H9 (cell line): ENCODE results near the gene NTRK3. TPM values are rescaled to one million over a fixed set of nuclear protein-coding genes. Genes with fewer than 3 reads are reported as not detected.

Source experiments
- DNase-seq: peaks from one replicate; pipeline ENCODE4 v3.0.0-alpha.2; 2017
- H2AFZ ChIP-seq: one replicate; pipeline ENCODE4 v1.6.1; 2013; ENCODE audit warnings: mild to moderate bottlenecking, low read length, control low read depth, moderate library complexity
- H2AK5ac ChIP-seq: 2 replicates; pipeline ENCODE4 v1.6.1; 2013; ENCODE audit warnings: low read length, control low read depth, mixed read lengths; ENCODE audit not compliant: insufficient read length
- H2BK120ac ChIP-seq: one replicate; pipeline ENCODE4 v1.6.1; 2013; ENCODE audit warnings: low read depth, mild to moderate bottlenecking, low read length, control low read depth, inconsistent platforms; ENCODE audit not compliant: poor library complexity, severe bottlenecking
- H2BK12ac ChIP-seq: 2 replicates; pipeline ENCODE4 v1.6.1; 2013; ENCODE audit warnings: low read length, control low read depth, mixed read lengths, low read depth; ENCODE audit not compliant: insufficient read length
- H2BK15ac ChIP-seq: 2 replicates; pipeline ENCODE4 v1.6.1; 2013; ENCODE audit warnings: low read depth, low read length, control low read depth
- H2BK20ac ChIP-seq: one replicate; pipeline ENCODE4 v1.6.1; 2013; ENCODE audit warnings: low read depth, mild to moderate bottlenecking, low read length, control low read depth, inconsistent platforms; ENCODE audit not compliant: poor library complexity, severe bottlenecking
- H2BK5ac ChIP-seq: 2 replicates; pipeline ENCODE4 v1.6.1; 2013; ENCODE audit warnings: low read length, control low read depth, mixed read lengths; ENCODE audit not compliant: insufficient read length
- H3K14ac ChIP-seq: 2 replicates; pipeline ENCODE4 v1.6.1; 2013; ENCODE audit warnings: low read length, control low read depth; ENCODE audit not compliant: insufficient read depth
- H3K18ac ChIP-seq: 2 replicates; pipeline ENCODE4 v1.6.1; 2013; ENCODE audit warnings: low read depth, mild to moderate bottlenecking, mixed read lengths, low read length, control low read depth; ENCODE audit not compliant: insufficient read length
- H3K23ac ChIP-seq: 2 replicates; pipeline ENCODE4 v1.6.1; 2013; ENCODE audit warnings: low read length, control low read depth, mixed read lengths, low read depth; ENCODE audit not compliant: insufficient read length
- H3K23me2 ChIP-seq: 2 replicates; pipeline ENCODE4 v1.6.1; 2013; ENCODE audit warnings: low read depth, mild to moderate bottlenecking, mixed read lengths, low read length, control low read depth; ENCODE audit not compliant: insufficient read length, poor library complexity, severe bottlenecking
- H3K27ac ChIP-seq: 2 replicates; pipeline ENCODE4 v1.5.1; 2013; ENCODE audit warnings: low read length, control low read depth, mixed read lengths, low read depth; ENCODE audit not compliant: insufficient read length
- H3K27me3 ChIP-seq: 2 replicates; pipeline ENCODE4 v1.6.1; 2013; ENCODE audit warnings: low read length, control low read depth, inconsistent platforms; ENCODE audit not compliant: insufficient read depth
- H3K4ac ChIP-seq: 2 replicates; pipeline ENCODE4 v1.6.1; 2013; ENCODE audit warnings: low read depth, mild to moderate bottlenecking, control low read depth, inconsistent platforms, low read length, moderate library complexity
- H3K4me1 ChIP-seq: 2 replicates; pipeline ENCODE4 v1.6.1; 2013; ENCODE audit warnings: low read length, control low read depth, inconsistent platforms; ENCODE audit not compliant: insufficient read depth
- H3K4me2 ChIP-seq: 2 replicates; pipeline ENCODE4 v1.6.1; 2013; ENCODE audit warnings: low read length, control low read depth, mixed read lengths; ENCODE audit not compliant: insufficient read length, insufficient read depth
- H3K56ac ChIP-seq: 2 replicates; pipeline ENCODE4 v1.6.1; 2013; ENCODE audit warnings: low read depth, mild to moderate bottlenecking, mixed read lengths, low read length, control low read depth; ENCODE audit not compliant: insufficient read length
- H3K79me1 ChIP-seq: 2 replicates; pipeline ENCODE4 v1.6.1; 2013; ENCODE audit warnings: low read depth, mild to moderate bottlenecking, moderate library complexity, low read length, control low read depth, inconsistent platforms; ENCODE audit not compliant: insufficient read depth, poor library complexity, severe bottlenecking
- H3K79me2 ChIP-seq: 2 replicates; pipeline ENCODE4 v1.6.1; 2013; ENCODE audit warnings: low read length, control low read depth, inconsistent platforms; ENCODE audit not compliant: insufficient read depth
- H3K9ac ChIP-seq: 2 replicates; pipeline ENCODE4 v1.6.1; 2013; ENCODE audit warnings: low read length, control low read depth, mixed read lengths; ENCODE audit not compliant: insufficient read length; ENCODE audit errors: extremely low read depth
- H3K9me3 ChIP-seq: one replicate; pipeline ENCODE4 v1.6.1; 2013; ENCODE audit warnings: low read depth, low read length, inconsistent platforms; ENCODE audit not compliant: control insufficient read depth
- H3T11ph ChIP-seq: one replicate; pipeline ENCODE4 v1.6.1; 2013; ENCODE audit warnings: mild to moderate bottlenecking, low read length, control low read depth, inconsistent platforms
- H4K20me1 ChIP-seq: one replicate; pipeline ENCODE4 v1.6.1; 2013; ENCODE audit not compliant: control insufficient read depth, insufficient read length, insufficient read depth
- H4K5ac ChIP-seq: 2 replicates; pipeline ENCODE4 v1.6.1; 2013; ENCODE audit warnings: low read depth, mild to moderate bottlenecking, mixed read lengths, low read length, control low read depth; ENCODE audit not compliant: insufficient read length
- H4K8ac ChIP-seq: replicated peaks from 2 replicates; pipeline ENCODE4 v1.6.1; 2013; ENCODE audit warnings: low read length, control low read depth, mixed read lengths, low read depth; ENCODE audit not compliant: insufficient read length
- H4K91ac ChIP-seq: 2 replicates; pipeline ENCODE4 v1.6.1; 2013; ENCODE audit warnings: low read depth, mild to moderate bottlenecking, moderate library complexity, mixed read lengths, low read length, control low read depth; ENCODE audit not compliant: insufficient read length
- H3K27ac Mint-ChIP-seq, 3 experiments: 2 replicates in 2 of 3; 3 replicates in 1 of 3; pipeline ENCODE4 v1.8.0; 2020 to 2021; ENCODE audit warnings: mixed read lengths in 3 of 3, mild to moderate bottlenecking in 1 of 3, moderate library complexity in 1 of 3
- H3K27me3 Mint-ChIP-seq: 2 replicates; pipeline ENCODE4 v1.8.0; 2021; ENCODE audit warnings: low read depth, mild to moderate bottlenecking, moderate library complexity, mixed read lengths
- H3K36me3 Mint-ChIP-seq, 3 experiments: 2 replicates in 2 of 3; 3 replicates in 1 of 3; pipeline ENCODE4 v1.8.0; 2020 to 2021; ENCODE audit warnings: low read depth in 3 of 3, mixed read lengths in 3 of 3; ENCODE audit not compliant: insufficient read depth in 1 of 3
- H3K4me1 Mint-ChIP-seq, 2 experiments: 2 replicates each; pipeline ENCODE4 v1.8.0; 2020; ENCODE audit warnings: mixed read lengths in 2 of 2
- H3K4me3 Mint-ChIP-seq, 2 experiments: 2 replicates in 1 of 2; 3 replicates in 1 of 2; pipeline ENCODE4 v1.8.0; 2020 to 2021; ENCODE audit warnings: mild to moderate bottlenecking in 2 of 2, mixed read lengths in 2 of 2, moderate library complexity in 1 of 2
- H3K9me3 Mint-ChIP-seq, 2 experiments: 2 replicates in 1 of 2; 3 replicates in 1 of 2; pipeline ENCODE4 v1.8.0; 2020; ENCODE audit warnings: mild to moderate bottlenecking in 2 of 2, mixed read lengths in 2 of 2, moderate library complexity in 1 of 2
- CTCF ChIP-seq: fragments of 200-600 bp; sonication (generic); conservative IDR thresholded peaks from 3 replicates; pipeline ENCODE4 v1.8.0; 2021; ENCODE audit warnings: antibody characterized with exemption, mild to moderate bottlenecking
- WGBS: extraction: QIAGEN DNeasy Blood & Tissue Kit; methylation state at CpG from one replicate; pipeline ENCODE4 v1.1.7; 2013; ENCODE audit warnings: missing lambda C conversion rate, low lambda C conversion rate, mixed read lengths; ENCODE audit not compliant: insufficient read length; ENCODE audit errors: extremely low coverage; 5-methylcytosine and 5-hydroxymethylcytosine counted together
- total RNA-seq: library from RNA; stranded (reverse); gene quantifications from 2 replicates; pipeline ENCODE4 v1.2.1, GENCODE V29; 2021

NTRK3 gene
- total RNA-seq, 1 experiment from 2014 or later = 2.5 TPM

- no peak overlapping the region for H3T11ph ChIP-seq
- no peak for DNase-seq
- H3K4me2 ChIP-seq = no peak overlapping the region
- H3K4me1 ChIP-seq = peaks cover 3% of the 10 kb centered on the region; the same call in 1 of the 2 replicates
- TF ChIP-seq CTCF = no peak
- no peak overlapping the region for H4K8ac ChIP-seq
- no peak overlapping the region for H3K18ac ChIP-seq
- H3K79me1 ChIP-seq = no peaks in the 10 kb centered on the region
- H3K27me3 ChIP-seq = no peaks in the 10 kb centered on the region
- no peak overlapping the region for H2AK5ac ChIP-seq
- no peak overlapping the region for H3K14ac ChIP-seq
- H3K23me2 ChIP-seq = no peaks in the 10 kb centered on the region
- H2BK5ac ChIP-seq = no peak overlapping the region
- no peak overlapping the region for H3K56ac ChIP-seq
- no peak overlapping the region for H3K23ac ChIP-seq
- H3K4ac ChIP-seq = no peak overlapping the region
- H3K9me3 Mint-ChIP-seq = no peaks in the 10 kb centered on the region; a peak in 1 of 5 replicates
- H4K20me1 ChIP-seq = no peaks in the 10 kb centered on the region
- H3K4me1 Mint-ChIP-seq = peaks cover 13% of the 10 kb centered on the region in 2 experiments
- no peak overlapping the region for H2BK12ac ChIP-seq
- H3K9me3 ChIP-seq = no peaks in the 10 kb centered on the region
- no peak overlapping the region for H4K5ac ChIP-seq
- no peak overlapping the region for H2BK20ac ChIP-seq
- no peak overlapping the region for H2BK15ac ChIP-seq
- H3K79me2 ChIP-seq = no peaks in the 10 kb centered on the region
- no peak overlapping the region for H2AFZ ChIP-seq
- H3K9ac ChIP-seq = no peak overlapping the region
- no peak overlapping the region for H3K4me3 Mint-ChIP-seq
- H4K91ac ChIP-seq = no peak overlapping the region
- no peaks in the 10 kb centered on the region; a peak in 2 of 7 replicates for H3K36me3 Mint-ChIP-seq
- WGBS = no CpG with 5 or more reads among the region's 5 CpGs
- H3K27ac Mint-ChIP-seq = no peak overlapping the region
- H3K27me3 Mint-ChIP-seq = peaks cover 7% of the 10 kb centered on the region
- H3K27ac ChIP-seq = no peak overlapping the region
- no peak overlapping the region for H2BK120ac ChIP-seq
These were observed 214.5 kb downstream of the NTRK3 start for GRCh38 chr15:88042047-88042446.
